ENCODE measurements around the gene CRX.
"Not testable (repeated sequence)": the region's sequence is repeated elsewhere in the genome, so short reads cannot be mapped to it uniquely, and the experiment has no call there.

Gene CRX

DNA sequence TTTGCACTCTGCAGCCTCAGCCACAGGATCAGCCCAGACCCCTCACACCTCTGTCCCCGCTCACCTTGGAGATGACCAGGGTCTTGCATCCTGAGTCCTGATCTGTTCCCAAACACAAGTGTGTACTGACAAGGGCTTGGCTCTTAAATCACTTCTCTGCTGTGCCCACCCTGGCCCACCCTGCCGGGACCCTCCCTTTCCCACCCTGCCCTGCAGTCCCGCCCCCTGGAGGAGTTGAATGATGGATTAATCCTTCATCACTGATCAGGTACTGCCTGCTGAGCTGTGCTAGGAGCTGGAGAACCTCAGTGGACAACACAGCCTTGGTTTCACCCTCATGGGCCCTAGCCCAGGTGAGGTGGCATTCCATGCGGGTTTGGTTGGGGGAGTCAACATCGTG lies 17.3 kb upstream of the CRX start, which contains the start of gene TPRX1:
Gene TPRX1, minus strand, starts transcription at position 101 of the 400 bp plus-strand sequence. Its CDS starts 12 bp downstream, at position 89.
- not testable (repeated sequence) for DNase-seq

DNA sequence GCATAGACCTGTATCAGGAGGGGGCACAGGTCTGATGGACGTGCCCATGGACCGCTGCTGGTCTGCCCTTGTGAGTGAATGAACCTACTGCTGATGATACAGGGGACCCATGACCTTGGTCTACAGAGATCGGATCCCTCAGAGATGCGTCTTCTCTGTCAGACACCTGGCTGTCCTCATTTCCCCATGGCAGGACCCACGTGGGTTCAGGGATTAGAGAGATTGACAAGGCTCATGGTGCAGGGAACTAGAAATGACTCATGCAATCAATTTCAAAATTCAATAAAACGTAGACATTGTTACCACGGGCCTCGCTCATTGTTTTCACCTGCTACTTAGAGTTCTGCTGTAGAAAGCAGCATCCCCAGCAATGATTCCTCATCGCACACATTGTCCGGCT lies 16.4 kb upstream of the CRX start:
- DNase-seq = no peak

DNA sequence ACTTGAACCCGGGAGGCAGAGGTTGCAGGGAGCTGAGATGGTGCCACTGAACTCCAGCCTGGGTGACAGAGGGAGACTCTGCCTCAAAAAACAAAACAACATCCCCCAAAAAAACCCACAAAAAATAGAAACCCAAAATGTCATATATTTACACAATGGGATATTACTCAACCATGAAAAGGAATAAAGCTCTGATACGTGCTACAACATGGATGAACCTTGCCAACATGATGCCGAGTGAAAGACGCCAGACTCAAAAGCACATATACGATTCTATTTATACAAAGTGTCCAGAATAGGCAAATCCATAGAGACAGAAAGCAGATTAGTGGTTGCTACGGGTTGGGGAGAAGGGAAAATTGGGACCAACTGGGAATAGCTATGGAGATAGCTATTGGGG lies 15.3 kb upstream of the CRX start:
- no peak for DNase-seq

DNA sequence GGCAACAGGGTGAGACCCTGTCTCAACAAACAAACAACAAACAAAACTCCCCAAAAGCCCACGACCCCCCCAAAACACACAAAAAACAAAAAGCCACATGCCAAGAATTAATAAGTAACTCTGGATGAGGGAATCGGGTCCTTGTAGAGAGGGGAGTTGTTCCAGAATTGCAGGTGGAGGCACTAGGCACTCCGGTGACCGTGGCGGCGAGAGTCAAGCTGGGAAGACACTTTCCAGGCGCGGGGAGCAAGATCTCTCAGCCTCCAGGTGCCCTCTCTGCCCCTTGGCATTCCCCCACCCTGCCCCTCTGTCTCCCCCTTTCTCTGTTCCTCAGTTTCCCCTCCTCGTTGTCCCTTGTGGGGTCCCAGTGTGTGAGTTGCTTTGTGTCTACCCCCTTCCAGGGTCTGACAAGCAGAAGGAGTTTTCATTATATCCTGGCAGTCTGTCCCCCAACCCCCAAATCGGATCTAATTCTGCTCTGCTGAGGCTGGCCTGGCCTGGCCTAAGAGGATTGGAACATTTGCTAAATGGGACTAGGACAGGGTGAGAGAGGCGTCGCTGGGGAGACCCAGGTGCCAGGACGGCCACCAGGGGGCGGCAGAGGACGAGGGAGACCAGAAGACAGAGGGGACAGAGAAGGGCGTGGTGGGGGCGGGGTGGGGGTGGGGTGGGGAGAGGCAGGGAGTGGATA lies 8.3 kb upstream of the CRX start:
- peak; percentile 60 to 73 for DNase-seq

DNA sequence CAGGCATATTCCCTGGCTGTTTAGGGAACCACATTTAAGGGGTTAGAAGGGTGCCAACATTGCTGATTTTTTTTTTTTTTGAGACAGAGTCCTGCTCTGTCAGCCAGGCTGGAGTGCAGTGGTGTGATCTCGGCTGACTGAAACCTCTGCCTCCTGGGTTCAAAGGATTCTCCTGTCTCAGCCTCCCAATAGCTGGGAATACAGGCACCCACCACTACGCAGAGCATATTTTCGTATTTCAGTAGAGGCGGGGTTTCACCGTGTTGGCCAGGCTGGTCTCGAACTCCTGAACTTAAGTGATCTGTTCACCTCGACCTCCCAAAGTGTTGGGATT lies 7.8 kb upstream of the CRX start:
- DNase-seq = no peak

DNA sequence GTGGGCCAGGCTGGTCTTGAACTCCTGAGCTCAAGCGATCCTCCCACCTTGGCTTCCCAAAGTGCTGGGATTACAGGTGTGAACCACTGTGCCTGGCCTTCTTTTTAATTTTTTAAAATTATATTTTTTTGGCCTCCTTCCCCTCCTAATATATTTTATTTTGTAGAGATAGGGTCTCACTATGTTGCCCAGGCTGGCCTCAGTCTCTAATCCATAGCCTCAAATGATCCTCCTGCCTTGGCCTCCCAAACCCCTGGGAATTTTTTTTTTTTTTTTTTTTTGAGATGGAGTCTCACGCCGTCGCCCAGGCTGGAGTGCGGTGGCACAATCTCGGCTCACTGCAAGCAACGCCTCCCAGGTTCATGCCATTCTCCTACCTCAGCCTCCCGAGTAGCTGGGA lies 5.5 kb upstream of the CRX start:
- not testable (repeated sequence) for DNase-seq

DNA sequence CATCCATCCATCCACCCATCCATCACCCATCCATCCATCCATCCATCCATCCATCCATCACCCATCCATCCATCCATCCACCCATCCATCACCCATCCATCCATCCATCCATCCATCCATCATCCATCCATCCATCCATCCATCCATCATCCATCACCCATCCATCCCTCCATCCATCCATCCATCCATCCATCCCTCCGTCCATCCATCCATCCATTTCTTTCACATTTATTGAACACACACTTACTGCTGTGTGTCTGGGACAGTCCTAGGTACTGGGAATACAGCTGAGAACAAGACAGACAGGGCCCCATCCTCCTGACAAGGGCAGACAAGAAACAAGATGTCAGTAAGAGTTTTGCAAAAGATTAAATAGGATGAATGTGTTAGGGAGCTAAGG lies 3.5 kb upstream of the CRX start:
- DNase-seq = not testable (repeated sequence)

DNA sequence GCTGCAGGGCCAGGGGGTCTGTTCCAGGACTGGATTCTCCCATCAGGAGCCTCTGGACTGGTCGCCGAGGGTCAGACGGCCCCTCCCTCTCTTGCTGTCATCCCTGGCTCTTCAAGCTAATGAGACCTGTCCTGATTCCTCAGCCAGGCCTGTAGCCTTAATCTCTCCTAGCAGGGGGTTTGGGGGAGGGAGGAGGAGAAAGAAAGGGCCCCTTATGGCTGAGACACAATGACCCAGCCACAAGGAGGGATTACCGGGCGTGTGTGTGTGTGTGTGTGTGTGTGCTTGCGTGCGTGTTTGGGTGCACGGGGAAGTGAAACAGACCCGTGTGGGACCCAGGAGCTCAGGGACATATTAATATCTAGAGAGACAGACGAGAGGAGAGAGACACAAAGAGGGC lies 1.9 kb upstream of the CRX start:
- no peak for DNase-seq

DNA sequence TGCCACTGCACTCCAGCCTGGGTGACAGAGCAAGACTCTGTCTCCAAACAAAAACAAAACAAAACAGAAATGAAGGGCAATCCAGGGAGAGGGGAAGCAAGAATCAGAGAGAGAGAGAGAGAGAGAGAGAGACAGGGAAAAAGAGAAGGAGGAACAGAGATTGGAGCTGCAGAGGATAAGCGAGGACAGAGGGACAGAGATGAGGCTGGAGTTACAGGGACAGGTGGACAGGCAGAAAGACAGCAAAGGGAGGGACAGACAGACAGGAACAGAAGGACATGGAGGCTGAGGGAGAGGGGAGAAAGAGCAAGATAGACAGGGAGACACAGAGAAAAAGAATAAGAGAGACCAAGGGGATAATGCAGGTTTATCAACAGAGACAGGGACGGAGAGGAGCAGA lies 1.3 kb upstream of the CRX start:
- no peak for DNase-seq

DNA sequence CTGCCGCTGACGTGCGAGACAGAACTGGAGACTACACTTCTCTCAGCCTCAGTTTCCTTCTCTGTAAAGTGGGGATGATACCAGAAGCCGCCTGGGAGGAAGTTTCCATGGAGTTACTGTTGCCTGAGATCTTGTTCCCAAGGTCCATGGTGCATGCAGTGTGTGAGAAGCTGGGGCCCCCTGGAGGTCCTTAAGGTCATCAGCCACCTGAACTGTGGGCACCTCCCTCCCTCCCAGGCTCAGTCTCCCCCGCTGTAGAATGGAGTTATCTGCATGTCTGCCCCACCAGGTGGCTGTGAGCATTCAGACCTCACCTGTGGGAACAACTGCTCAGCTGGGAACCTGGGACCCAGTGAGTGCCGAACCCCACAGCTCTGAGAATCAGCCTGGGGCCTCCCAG lies 2.7 kb downstream of the CRX start:
- DNase-seq = no peak

DNA sequence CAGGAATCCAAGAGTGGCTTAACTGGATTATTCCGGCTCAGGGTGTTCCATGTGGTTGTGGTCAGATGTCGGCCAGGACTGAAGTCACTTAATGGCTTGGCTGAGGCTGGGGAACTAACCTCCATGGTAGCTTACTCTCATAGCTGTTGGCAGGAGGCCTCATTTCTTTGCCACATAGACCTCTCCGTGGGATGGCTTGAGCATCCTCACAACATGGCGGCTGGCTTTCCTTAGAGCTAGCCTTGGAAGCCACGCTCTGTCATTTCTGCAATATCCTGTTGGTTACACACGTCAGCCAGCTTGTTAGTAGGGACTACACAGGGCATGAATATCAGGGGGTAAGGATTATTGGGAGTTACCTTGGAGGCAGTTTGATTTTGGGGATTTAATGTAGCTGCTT lies 5.1 kb downstream of the CRX start:
- DNase-seq = no peak

DNA sequence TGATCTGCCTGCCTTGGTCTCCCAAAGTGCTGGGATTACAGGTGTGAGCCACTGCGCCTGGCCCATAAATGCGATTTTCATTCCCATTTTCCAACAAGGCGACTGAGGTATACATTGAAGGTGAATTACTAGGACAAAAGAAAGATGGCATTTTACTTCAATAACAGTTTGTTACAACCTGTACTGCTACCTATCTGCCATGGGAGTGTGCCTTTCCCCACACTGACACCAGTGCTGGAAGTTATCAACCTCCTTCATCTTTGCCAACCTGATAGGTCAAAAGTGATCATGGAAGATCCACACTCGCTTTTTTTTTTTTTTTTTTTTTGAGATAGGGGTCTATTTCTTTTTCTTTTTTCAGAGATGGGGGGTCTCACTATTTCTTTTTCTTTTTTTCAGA lies 11.0 kb downstream of the CRX start:
- no peak for DNase-seq

DNA sequence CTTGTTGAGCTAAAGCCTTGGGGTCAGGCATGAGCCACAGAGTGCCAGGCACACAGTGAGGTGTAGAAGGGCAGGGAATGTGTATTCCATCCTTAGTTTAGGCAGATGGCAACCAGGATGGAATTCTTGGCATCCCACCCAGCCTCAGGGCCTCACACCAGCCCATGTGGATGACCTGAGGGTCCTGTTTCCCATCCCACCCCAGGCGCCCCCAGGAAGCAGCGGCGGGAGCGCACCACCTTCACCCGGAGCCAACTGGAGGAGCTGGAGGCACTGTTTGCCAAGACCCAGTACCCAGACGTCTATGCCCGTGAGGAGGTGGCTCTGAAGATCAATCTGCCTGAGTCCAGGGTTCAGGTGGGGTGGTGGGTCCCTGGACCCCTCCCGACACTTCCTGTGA lies 14.3 kb downstream of the CRX start:
- DNase-seq = no peak

DNA sequence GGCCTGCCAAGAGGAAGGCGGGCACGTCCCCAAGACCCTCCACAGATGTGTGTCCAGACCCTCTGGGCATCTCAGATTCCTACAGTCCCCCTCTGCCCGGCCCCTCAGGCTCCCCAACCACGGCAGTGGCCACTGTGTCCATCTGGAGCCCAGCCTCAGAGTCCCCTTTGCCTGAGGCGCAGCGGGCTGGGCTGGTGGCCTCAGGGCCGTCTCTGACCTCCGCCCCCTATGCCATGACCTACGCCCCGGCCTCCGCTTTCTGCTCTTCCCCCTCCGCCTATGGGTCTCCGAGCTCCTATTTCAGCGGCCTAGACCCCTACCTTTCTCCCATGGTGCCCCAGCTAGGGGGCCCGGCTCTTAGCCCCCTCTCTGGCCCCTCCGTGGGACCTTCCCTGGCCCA lies 17.7 kb downstream of the CRX start:
- DNase-seq = no peak

DNA sequence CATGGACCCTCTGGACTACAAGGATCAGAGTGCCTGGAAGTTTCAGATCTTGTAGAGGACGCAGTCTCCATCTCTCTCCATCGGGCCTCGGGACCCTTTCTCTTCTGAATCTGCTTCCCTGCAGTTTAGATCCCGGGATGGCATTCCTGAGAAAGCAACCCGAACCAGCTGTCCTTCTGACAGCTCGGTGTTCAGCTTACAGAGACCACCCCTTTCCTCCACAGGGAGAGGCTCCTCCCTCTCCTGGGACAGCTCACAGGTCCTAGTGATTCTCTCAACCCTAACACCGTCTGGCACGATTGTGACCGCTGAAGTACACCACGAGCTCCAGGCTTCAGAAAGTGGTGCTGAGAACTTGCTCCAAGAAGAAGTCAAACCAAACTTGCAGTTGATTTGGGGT lies 18.2 kb downstream of the CRX start:
- no peak for DNase-seq

DNA sequence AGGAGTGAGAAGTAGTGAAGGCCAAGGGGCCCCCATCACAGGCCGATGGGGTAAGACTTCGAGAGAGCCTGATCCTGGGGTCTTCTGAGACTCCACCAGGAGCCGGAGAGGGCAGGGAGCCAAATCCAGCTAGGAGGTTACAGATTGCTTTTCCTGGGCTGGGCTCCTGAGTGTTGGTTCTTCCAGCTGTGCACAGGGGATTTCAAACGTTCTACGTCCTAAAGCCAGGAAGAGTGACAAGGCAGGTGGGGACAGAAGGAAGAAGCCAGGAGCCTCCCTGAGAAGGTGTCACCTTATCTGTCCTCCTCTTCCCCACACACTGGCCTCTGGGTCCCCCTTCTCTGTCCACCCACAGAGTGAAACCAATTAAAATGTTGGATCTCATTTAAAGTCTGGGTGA lies 21.2 kb downstream of the CRX start:
- no peak for DNase-seq

DNA sequence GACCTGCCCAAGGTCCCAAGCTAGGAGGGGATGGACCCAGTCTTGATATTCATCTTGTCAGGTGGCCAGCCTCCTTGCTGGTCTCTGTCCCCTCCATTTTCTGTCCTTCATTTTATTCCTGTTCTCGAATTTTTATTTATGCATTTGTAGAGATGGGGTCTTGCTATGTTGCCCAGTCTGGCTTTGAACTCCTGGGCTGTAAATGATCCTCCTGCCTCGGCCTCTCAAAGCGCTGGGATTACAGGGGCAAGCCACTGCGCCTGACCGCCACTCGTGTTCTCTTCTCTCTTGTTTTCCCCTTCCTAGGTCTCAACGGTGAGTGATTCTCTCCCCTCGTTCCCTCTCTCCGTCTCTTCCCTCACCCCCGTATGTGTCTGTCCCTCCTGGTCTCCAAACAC lies 26.7 kb downstream of the CRX start:
- no peak for DNase-seq

DNA sequence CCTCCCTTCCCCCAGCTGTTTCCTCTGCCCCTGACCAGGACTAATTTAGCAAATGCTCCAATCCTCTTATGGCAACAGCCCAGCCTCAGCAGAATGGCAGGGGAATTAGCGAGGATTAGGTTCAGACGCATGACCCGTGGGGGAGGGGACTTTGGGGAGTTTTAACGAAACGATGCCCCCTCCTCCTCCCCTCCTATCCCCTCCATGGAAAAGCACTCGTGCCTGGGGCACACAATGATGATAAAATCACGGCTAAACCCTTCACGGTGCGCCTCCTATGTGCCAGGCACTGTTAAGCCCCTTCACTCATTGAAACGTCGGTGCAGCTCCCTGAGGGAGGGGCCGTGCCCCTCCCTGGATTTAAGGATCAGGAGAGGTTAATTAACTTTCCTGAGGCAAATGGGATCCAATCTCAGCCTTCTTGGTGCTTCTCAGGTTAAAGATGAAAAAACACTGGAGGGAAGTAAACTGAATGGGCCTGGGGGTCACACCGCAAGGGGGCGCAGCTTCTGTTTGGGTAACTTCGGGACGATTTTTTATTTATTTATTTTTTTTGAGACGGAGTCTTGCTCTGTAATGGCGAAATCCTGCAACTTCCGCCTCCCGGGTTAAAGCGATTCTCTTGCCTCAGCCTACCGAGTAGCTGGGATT lies 27.2 kb downstream of the CRX start:
- DNase-seq = no peak

DNA sequence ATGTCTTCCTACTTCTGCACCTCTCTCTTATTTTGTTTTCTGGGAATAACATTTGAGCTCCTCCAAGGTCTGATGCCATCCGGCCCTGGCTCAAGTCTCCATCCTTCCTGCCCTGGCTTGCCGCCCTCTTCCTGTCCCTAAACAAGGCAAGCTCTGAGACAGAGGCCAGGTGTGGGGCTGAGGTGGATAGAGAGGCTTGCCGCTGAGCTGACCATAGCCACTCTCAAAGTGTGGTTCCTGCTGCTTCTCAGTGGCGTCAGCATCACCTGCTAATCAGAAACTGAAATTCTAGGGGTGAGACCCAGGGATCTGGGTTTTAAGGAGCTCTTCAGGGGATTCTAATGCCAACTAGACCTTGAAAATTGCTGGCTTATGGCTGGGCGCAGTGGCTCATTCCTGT lies 31.3 kb downstream of the CRX start:
- no peak for DNase-seq

DNA sequence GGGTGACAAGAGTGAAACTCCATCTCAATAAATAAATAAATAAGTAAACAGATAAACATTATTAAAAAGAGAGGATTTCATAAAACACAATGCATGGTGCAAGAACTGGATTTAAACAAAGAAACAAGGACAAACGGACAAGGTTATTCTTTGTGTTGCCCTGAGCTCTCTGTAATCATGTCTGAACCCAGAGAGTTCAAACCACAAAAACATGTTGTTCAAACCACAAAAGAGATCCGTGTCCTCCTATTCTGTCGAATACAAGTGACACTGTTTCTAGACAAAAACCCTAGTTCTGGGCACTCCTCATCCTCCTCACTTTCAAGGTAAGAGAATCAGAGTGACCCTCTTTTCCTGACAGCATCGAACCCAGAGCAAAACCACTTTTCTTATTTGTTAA lies 32.7 kb downstream of the CRX start:
- DNase-seq = no peak

DNA sequence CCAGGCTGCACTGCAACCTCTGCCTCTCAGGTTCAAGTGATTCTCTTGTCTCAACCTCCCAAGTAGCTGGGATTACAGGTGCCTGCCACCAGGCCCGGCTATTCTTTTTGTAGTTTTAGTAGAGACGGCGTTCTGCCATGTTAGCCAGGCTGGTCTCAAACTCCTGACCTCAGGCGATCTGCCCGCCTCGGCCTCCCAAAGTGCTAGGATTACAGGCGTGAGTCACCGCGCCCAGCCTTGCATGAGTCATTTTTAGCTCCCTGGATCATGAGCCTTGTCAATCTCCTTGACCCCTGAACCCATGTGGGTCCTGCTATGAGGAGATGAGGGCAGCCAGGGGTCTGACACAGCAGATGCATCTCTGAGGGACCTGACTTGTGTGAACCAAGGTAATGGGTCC lies 36.5 kb downstream of the CRX start:
- not testable (repeated sequence) for DNase-seq

DNA sequence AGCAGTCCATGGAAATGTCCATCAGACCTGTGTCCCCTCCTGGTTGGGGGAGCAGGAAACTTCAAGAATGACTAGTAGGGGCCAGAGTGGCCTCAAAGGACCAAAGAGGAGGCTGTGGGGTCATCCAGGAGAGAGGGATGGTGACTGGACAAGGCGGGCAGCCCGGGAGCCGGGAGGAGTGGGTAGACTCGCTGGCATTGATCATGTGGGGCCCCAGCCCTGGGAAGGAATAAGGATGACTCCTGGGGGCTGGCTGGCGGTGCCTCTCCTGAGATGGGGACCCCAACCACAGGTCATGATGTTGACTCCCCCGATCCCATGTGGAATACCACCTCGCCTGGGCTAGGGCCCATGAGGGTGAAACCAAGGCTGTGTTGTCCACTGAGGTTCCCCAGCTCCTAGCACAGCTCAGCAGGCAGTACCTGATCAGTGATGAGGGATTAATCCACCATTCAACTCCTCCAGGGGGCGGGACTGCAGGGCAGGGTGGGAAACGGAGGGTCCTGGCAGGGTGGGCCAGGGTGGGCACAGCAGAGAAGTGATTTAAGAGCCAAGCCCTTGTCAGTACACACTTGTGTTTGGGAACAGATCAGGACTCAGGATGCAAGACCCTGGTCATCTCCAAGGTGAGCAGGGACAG lies 37.0 kb downstream of the CRX start, which contains the start of gene TPRX2:
Gene TPRX2, plus strand, starts transcription at position 590 of the 640 bp plus-strand sequence. Its CDS starts 12 bp downstream, at position 602.
- not testable (repeated sequence) for DNase-seq

DNA sequence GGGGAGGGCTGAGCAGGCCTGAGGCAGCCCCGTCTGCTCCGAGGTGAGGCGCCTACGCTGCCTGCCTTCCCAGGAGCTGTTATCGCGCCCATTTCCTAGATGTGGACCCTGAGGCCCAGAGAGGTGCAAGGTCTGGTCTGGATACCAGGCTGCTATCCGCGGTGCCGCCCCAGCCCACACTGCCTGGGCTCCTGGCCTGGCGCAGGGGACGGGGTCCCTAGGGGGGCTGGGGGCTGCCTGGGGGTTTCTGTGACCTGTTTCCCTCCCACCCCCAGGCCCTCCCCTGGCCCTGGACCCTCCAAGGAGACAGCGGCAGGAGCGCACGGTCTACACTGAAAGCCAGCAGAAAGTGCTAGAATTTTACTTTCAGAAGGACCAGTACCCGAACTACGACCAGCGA lies 38.1 kb downstream of the CRX start:
- DNase-seq = not testable (repeated sequence)

DNA sequence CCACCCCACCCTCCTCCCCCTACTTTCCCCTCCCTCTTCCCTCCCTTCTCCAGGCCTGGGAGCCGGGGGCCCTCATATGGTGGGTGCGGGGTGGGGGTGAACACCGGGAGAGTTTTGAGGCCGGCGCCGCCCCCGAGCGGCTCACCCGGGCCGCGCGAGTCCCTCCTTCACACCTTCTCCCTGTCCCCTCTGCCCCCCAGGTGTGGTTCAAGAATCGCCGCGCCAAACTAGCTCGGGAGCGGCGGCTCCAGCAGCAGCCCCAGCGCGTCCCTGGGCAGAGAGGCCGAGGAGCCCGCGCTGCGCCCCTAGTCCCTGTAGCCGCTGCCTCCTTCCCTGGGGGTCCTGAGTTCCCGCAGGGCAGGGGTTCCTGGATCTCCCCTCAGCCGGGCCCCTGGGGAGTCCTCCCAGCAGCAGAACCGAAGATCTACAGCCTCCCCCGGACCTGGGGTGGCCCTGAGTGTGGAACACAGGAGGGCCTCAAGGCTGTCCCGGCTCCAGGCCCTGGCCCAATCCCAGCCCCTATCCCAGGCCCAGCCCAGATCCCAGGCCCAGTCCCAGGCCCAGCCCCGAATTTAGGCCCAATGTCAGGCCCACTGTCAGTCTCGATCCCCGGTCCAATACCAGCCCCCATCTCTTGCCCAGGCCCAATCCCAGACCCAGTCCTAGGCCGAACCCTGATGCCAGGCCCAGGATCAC lies 39.0 kb downstream of the CRX start:
- DNase-seq = no peak

All from NCI-H446 (cell line).